Activated gamma-delta T cell treated with anti-CD3 and anti-CD28 coated beads, Interleukin-2, amount 50 U/mL, for 16 hours (primary cell): Measurements from ENCODE around the gene VEZF1.

ENCODE experiments used
- DNase-seq: peaks from one replicate; pipeline ENCODE4 v3.0.0-alpha.2; 2020; ENCODE audit warnings: low read depth

Gene VEZF1

GRCh38 chr17:57999496-58000017, 11.5 kb upstream of the VEZF1 start:
- DNase-seq = no peak

GRCh38 chr17:57999010-57999495, 11.0 kb upstream of the VEZF1 start:
- DNase-seq = no peak

- DNase-seq = no peak
Measured at GRCh38 chr17:57997085-57997809, 9.2 kb upstream of the VEZF1 start.

GRCh38 chr17:57995076-57995956, 7.3 kb upstream of the VEZF1 start:
- peak; percentile 19 for DNase-seq

GRCh38 chr17:57994436-57994835, 6.4 kb upstream of the VEZF1 start:
- no peak for DNase-seq

GRCh38 chr17:57993471-57994365, 5.7 kb upstream of the VEZF1 start:
- no peak for DNase-seq

GRCh38 chr17:57991537-57991936, 3.5 kb upstream of the VEZF1 start:
- no peak for DNase-seq

GRCh38 chr17:57990037-57990436, 2.0 kb upstream of the VEZF1 start:
- DNase-seq = no peak

GRCh38 chr17:57988301-57989250, 522 bp upstream of the VEZF1 start:
- DNase-seq = no peak

GRCh38 chr17:57986841-57987580, 1.0 kb downstream of the VEZF1 start:
- peak; percentile 34 for DNase-seq

GRCh38 chr17:57985675-57985974, 2.4 kb downstream of the VEZF1 start:
- no peak for DNase-seq

GRCh38 chr17:57984936-57985674, 2.9 kb downstream of the VEZF1 start:
- no peak for DNase-seq

- no peak for DNase-seq
Measured at GRCh38 chr17:57984261-57984890, 3.7 kb downstream of the VEZF1 start.

- no peak for DNase-seq
Measured at GRCh38 chr17:57983446-57983845, 4.6 kb downstream of the VEZF1 start.

GRCh38 chr17:57982452-57983170, 5.4 kb downstream of the VEZF1 start:
- no peak for DNase-seq

GRCh38 chr17:57980522-57980921, 7.5 kb downstream of the VEZF1 start:
- no peak for DNase-seq

GRCh38 chr17:57979076-57979475, 9.0 kb downstream of the VEZF1 start:
- DNase-seq = no peak

GRCh38 chr17:57976594-57976993, 11.5 kb downstream of the VEZF1 start:
- DNase-seq = no peak
